ENCODE data around the gene TM7SF2.

TM7SF2 gene

DNA sequence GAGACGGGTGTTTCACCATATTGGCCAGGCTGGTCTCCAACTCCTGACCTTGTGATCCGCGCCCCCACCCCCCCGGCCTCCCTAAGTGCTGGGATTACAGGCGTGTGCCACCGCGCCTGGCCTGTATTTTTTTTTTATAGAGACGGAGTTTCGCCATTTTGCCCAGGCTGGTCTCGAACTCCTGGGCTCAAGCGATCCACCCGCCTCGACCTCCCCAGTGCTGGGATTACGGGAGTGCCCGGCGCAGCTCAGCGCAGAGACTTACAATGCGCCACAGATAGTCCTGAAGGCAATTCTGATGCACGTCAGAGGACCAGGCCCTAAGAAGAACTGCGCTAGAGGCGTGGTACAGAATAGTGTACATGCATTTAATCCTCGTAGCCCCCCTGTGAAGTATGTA, 16.2 kb upstream of the TM7SF2 start:
- DNase-seq, result no peak

DNA sequence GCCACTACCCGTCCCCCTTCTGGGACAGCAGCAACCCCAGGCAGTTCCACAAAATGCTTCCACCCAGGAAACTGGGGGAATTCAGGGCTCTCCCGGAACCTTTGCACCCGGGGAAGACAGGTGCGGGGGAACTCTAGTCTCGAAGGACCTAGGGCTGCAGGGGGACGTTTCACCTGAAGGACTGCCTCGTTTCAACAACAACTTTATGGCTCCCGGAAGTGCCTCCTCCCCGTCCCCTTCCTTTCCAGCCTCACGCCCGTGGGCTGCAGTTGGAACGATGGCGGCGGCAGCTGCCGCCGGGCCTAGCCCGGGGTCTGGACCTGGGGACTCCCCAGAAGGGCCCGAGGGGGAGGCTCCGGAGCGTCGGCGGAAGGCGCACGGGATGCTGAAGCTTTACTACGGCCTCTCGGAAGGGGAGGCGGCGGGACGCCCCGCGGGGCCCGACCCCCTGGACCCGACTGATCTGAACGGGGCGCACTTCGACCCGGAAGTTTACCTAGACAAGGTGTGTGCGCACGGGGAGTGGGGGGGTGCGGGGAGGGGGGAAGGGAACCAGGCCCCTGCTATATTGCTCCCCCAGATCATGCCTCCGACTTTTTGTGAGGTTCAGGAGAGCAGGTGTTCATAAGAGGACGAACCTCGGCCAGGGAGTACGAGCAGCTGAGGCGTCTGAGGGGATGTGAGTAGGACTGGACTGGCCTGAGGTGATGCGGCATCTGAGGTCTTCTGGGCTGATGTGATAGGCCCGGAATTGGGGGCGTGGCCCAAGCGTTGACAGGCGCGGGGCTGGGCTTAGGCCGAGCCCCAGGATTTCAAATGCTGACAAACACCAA, 15.5 kb upstream of the TM7SF2 start, which contains the start of gene VPS51:
TSS of gene VPS51 (plus strand) at position 241 of the 833 bp plus-strand sequence. CDS start at position 278, 37 bp downstream.
- peak; percentile 86 for DNase-seq

DNA sequence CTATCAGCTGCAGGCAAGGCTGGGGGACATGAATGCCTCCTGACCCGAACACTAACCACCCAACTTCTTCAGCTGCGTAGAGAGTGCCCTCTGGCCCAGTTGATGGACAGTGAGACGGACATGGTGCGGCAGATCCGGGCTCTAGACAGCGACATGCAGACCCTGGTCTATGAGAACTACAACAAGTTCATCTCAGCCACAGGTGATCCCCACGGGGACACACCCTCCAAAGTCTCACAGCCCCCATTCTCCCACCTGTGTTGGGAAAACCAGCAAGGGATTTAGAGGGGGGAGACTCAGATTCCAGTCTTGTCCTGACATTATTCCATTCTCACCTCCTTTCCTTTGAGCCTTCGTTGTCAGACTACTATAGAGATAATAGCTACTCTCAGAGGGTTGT, 14.7 kb upstream of the TM7SF2 start:
- no peak for DNase-seq

DNA sequence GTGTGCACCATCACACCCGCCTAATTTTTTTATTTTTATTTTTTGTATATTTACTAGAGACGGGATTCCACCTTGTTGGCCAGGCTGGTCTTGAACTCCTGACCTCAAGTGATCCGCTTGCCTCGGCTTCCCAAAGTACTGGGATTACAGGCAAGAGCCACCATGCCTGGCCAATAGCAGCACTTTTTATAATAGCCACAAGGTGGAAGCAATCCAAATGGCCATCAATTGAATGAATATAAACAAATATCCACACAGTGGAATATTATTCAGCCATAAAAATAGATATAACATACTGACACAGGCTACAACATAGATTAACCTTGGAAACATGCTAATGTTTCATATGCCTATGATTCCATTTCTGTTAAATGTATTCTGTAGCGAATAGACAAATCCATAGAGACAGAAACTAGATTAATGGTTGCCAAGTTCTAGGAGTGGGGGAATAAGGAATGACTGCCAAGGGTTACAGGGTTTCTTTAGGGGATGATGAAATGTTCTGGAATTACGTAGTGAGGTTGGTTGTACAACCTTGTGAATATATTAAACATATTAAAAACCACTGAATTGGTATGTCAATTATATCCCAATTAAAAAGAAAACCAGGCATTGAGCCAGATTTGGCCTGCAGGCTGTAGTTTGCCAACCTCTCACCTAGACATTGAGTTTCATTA, 10.9 kb upstream of the TM7SF2 start:
- no peak for DNase-seq

DNA sequence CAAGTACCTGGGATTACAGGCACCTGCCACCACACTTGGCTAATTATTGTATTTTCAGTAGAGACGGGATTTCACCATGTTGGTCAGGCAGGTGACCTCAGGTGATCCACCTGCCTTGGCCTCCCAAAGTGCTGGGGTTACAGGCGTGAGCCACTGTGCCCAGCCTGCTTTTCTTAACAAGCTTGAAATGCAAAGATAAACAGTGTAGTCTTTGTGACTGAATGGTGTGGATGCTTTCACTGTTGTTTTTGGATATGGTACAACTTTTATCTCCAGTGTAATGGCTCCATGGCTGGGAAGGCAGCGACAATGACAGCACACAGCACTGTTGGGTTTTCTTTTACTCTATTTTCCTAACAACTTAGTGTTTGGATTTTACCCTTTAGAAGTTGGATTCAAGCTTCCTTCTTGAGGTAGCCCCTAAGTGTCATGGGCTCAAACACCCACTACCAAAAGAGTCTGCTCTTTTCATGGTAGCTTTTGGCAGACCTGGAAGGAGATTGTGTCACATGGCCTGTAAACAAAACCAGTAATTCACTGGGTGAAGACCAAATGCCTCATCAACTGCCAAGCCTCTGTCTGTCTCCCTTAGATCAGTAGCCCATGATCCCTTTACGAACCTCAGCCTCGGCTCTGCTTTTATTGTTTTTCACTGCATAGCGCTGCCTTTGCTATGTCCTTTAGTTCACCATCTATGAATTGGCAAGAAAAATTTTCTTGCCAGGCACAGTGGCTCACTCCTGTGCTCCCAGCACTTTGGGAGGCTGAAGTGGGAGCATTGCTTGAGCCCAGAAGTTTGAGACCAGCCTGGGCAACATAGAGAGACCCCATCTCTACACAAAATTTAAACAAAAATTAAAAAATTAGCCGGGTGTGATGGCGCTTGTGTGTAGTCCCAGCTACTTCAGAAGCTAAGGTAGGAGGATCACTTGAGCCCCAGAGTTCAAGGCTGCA, 9.3 kb upstream of the TM7SF2 start:
- DNase-seq, result no peak

DNA sequence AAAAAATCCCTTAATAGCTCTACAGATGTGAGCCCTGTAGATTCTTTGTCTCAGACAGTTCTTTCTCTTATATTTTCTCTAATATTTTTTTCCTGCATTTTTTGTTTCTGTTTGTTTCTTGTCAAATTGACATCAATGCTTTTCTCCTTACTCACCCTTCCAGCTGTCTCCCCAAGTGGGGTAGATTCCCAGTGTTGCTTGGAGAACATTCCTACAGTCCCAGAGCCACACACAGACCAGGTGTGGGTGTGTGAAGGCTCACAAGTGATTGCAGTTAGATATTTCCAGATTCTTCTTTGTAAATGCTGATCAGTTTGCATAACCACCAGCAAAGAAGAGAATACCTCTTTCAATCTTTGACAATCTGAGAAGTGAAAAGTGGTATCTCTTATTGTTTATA, 8.2 kb upstream of the TM7SF2 start:
- no peak for DNase-seq

DNA sequence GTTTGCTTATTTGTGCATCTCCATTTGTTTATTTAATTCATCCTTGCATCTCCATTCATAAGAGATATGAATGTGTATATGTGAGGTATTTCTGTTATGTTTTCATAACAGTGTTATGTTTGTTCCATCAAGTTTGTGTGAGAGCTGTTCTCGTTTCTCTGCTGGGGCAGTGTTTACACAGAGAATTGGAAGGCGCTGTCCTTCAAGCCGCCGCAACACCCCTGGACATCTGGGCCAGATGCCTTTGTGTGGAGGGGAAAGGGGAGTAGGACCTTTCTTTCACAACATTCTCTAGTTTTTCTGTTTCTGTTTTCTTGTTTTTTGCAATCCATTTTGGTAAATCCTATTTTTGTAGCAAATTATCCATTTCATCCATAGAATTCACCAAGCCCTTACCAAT, 7.0 kb upstream of the TM7SF2 start:
- DNase-seq, result no peak

DNA sequence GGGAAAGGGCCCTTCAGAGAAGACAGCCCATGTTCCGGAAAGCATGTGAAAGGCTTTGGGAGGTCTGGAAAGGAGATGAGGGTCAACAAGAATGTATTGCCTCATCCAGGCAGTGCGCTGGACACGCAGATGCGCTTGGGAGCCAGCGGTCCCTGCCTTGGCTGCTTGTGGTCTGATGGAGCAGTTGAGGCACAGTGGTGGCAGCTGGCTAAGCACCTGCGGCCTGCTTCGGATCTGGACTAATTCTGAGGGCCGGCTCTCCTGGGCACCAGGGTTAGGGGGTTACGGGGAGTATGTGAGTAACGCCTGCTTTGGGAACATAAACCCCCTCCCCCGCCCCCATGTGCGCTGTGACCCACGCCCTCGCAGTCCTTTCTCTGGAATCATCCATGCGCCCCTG, 4.6 kb upstream of the TM7SF2 start:
- no peak for DNase-seq

DNA sequence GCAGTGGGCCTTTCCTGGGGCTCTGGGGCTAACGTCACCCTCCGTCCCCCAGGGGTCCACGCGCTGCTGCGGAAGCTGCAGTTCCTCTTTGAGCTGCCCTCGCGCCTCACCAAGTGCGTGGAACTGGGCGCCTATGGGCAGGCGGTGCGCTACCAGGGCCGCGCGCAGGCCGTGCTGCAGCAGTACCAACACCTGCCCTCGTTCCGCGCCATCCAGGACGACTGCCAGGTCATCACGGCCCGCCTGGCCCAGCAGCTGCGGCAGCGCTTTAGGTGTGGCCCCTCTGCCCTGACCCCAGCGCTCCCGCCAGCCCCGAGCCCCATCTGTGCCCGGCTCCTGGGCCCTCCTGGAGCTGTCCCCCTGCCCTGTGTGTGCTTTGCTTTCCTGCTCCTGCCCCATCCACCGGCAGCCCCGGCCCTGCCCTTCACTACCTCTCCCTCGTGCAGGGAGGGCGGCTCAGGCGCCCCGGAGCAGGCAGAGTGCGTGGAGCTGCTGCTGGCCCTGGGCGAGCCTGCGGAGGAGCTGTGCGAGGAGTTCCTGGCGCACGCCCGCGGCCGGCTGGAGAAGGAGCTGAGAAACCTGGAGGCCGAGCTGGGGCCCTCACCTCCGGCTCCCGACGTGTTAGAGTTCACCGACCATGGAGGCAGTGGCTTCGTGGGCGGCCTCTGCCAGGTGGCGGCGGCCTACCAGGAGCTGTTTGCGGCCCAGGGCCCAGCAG, 3.8 kb upstream of the TM7SF2 start:
- no peak for DNase-seq

DNA sequence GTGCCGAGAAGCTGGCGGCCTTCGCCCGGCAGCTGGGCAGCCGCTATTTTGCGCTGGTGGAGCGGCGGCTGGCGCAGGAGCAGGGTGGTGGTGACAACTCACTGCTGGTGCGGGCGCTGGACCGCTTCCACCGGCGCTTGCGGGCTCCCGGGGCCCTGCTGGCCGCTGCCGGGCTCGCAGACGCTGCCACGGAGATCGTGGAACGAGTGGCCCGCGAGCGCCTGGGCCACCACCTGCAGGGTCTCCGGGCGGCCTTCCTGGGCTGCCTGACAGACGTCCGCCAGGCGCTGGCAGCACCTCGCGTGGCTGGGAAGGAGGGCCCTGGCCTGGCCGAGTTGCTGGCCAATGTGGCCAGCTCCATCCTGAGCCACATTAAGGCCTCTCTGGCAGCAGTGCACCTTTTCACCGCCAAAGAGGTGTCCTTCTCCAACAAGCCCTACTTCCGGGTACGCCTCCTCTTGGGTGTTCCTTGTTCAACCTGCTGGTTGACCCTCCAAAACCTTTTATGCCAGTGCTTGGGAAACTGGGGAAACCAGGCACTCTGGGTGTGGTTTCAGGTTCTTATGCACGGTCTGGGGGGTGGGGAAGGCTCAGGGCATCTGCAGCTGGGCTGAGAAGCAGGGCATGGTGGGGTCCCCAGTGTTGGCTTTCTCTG, 3.1 kb upstream of the TM7SF2 start:
- DNase-seq, result no peak

DNA sequence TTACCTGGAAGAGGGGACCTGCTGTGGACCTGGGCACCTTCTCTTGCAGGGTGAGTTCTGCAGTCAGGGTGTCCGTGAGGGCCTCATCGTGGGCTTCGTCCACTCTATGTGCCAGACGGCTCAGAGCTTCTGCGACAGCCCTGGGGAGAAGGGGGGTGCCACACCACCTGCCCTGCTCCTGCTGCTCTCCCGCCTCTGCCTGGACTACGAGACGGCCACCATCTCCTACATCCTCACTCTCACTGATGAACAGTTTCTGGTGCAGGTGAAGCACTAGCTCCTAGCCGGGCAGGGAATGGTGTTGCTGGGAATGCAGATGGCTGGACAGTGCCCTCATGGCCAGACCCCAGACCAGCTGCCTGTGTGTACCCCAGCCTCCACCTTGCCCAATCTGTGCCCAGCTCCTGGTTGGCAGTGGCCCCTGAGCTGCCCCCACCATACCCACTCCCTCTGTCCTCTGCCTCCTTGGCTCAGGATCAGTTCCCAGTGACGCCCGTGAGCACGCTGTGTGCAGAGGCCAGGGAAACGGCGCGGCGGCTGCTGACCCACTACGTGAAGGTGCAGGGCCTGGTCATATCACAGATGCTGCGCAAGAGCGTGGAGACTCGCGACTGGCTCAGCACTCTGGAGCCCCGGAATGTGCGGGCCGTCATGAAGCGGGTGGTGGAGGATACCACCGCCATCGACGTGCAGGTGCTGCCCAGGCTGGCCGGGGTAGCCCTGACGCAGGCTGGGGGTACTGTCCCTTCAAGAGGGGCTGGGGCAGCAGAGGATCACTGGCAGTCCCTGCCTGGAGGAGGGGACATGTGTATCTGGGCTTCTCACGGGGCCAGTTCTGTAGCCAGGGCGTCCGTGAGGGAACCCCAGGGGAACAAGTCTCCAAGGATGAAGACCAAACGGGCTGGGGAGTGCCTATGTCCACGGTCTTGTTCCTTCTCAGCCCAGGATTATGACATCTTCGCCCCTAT, 2.2 kb upstream of the TM7SF2 start:
- no peak for DNase-seq

DNA sequence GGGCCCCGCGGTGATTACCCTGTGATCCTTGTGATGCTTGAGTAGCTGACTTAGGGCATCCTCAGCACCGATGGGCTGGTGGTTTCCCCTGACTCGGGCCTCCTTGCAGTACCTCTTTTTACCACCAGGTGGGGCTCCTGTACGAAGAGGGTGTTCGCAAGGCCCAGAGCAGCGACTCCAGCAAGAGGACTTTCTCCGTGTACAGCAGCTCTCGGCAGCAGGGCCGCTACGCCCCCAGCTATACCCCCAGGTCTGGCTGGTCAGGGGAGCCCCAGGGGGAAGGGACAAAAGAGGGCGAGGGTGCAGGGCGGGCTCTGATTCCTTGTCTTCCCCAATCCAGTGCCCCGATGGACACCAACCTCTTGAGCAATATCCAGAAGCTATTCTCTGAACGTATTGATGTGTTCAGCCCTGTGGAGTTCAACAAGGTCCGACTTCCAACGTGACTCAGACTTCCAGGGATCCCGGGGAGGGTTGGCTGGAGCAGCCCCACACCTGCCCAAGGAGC, 1.3 kb upstream of the TM7SF2 start:
- DNase-seq, result peak; percentile 49

DNA sequence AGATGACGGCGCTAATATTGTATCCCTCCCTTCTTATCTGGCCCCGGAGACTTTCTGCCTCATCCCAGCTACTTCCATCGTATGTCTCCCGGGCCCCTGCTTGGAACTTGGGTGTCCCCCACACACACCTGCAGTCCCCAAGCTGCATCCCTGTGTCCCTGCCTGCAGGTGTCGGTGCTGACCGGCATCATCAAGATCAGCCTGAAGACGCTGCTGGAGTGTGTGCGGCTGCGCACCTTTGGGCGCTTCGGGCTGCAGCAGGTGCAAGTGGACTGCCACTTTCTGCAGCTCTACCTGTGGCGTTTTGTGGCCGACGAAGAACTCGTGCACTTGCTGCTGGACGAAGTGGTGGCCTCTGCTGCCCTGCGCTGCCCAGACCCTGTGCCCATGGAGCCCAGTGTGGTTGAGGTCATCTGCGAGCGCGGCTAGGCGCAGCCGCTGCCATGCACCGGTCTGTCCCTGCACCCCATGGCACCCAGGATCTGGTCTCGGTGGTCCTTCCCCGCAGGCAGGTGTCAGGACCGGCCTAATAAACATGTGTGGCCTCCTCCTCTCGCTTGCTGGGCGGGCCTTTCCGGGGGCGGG, 421 bp upstream of the TM7SF2 start:
- DNase-seq, result no peak

DNA sequence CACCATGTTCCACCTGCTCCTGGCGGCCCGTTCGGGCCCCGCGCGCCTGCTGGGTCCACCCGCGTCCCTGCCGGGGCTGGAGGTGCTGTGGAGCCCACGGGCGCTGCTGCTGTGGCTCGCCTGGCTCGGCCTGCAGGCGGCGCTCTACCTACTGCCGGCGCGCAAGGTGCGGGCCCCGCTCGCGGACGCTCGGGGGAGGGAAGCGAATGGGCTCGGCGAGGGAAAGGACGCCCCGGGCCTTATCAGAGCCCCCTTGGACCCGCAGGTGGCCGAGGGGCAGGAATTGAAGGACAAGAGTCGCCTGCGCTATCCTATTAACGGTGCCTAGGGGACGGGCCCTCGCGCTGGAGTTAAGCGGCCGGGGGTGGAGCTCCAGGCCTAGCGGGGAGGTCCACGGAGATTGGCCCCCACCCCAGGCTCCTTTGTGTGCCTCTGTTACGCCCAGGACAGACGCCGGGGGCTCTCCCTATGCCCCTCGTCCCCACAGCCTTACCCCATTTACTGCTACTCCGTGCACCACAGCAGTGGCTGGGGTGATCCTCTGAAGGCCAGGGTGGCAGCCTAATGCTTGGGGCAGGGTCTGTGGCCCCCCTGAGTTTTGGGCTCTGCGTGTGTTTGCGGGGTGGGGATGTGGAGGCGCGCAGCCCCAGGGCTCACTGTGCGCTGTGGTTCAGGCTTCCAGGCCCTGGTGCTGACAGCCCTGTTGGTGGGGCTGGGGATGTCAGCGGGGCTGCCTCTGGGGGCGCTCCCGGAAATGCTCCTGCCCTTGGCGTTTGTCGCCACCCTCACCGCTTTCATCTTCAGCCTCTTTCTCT, 1.1 kb downstream of the TM7SF2 start:
- no peak for DNase-seq

DNA sequence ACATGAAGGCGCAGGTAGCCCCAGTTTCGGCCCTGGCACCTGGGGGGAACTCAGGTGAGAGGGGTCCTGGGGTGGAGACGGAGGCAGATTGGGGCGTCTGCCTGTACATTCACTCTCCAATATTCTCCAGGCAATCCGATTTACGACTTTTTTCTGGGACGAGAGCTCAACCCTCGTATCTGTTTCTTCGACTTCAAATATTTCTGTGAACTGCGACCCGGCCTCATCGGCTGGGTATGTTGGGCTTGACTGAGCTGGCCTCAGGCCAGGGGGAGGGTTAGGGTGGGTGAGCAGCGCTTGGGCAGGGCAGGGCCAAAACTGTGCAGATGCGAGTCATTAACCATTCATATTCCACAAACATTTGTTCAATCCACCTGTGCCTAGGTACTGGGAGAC, 1.7 kb downstream of the TM7SF2 start:
- DNase-seq, result no peak

DNA sequence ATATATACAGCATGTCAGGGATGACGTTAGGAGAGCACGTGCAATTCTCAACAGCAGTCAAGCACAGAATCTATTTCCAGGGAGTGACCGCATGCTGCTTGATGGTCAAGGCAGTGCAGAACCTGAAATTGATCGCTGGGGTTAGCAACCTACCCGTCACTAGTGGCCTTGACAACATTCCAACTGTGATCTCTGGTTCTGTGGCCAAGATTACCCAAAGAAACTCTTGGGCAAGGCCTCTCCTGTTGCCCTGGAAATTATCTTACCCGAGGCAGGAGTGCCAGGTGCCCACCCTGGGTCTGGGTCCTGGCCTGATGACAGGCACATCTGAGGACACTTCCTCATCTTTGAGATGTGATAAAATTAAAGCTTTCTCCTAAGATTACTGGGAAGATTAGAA, 2.2 kb downstream of the TM7SF2 start:
- no peak for DNase-seq

DNA sequence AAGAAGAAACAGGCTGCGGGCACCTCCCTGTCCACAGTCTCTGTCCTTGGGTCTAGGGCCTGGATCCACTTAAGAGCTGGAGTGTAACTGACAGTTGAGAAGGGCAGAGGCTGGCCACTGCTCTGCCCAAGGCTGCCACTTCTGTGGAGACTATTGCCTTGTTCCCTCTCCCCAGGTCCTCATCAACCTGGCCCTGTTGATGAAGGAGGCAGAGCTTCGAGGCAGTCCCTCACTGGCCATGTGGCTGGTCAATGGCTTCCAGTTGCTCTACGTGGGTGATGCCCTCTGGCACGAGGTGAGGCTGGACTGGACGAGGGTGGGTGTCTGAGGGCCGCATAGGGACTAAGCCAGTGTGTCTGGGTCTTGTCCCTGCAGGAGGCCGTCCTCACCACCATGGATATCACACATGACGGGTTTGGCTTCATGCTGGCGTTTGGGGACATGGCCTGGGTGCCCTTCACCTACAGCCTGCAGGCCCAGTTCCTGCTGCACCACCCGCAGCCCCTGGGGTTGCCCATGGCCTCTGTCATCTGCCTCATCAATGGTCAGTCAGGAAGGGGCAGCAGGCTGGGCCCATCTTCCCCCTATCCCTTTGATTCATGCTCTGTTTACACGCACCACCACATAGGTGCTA, 3.0 kb downstream of the TM7SF2 start:
- DNase-seq, result no peak

DNA sequence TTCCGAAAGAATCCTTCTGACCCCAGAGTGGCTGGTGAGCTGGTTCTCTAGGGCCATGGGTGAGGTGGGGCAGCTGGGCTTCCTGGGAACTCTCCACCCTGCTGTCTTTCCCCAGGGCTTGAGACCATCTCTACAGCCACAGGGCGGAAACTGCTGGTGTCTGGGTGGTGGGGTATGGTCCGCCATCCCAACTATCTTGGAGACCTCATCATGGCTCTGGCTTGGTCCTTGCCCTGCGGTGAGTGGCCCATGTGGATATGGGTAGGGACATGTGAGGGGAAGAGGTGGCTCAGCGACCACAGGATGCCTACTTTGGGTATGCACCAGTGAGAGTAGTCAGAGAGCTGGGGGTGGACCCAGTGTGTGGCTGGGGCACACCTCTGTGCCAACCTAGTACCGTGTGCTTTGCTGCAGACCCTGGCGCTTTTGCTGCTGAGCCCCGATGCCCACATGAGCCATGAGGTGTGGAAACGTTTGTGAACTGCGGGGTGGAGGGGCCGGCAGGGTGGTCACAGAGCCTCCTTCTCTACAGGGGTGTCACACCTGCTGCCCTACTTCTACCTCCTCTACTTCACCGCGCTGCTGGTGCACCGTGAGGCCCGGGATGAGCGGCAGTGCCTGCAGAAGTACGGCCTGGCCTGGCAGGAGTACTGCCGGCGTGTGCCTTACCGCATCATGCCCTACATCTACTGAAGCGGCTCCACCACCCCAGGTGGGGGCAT, 3.9 kb downstream of the TM7SF2 start:
- no peak for DNase-seq

All from NCI-H510A (cell line).